HEK293T (cell line): Measurements from ENCODE around the gene SLC6A6.
"Not testable (repeated sequence)": the region's sequence is repeated elsewhere in the genome, so short reads cannot be mapped to it uniquely, and the experiment has no call there.

ENCODE experiments used
- ARNT ChIP-seq: fragments of 450-650 bp; IDR thresholded peaks from 2 replicates; pipeline ENCODE4 v1.6.1; 2017; ENCODE audit warnings: mild to moderate bottlenecking
- ELF4 ChIP-seq: fragments of 450-650 bp; IDR thresholded peaks from 2 replicates; pipeline ENCODE4 v1.6.1; 2017; ENCODE audit warnings: antibody characterized with exemption
- FOXA1 ChIP-seq: fragments of 450-650 bp; IDR thresholded peaks from 2 replicates; pipeline ENCODE4 v1.6.1; 2016; ENCODE audit warnings: mild to moderate bottlenecking
- FOXK2 ChIP-seq: fragments of 450-650 bp; IDR thresholded peaks from 2 replicates; pipeline ENCODE4 v1.6.1; 2016; ENCODE audit warnings: mild to moderate bottlenecking
- FOXM1 ChIP-seq: fragments of 450-650 bp; IDR thresholded peaks from 2 replicates; pipeline ENCODE4 v1.6.1; 2017; ENCODE audit warnings: mild to moderate bottlenecking, borderline replicate concordance
- L3MBTL2 ChIP-seq: fragments of 450-650 bp; conservative IDR thresholded peaks from 2 replicates; pipeline ENCODE4 v1.6.1; 2016; ENCODE audit warnings: mild to moderate bottlenecking
- NFRKB ChIP-seq: fragments of 450-650 bp; IDR thresholded peaks from 2 replicates; pipeline ENCODE4 v1.6.1; 2016; ENCODE audit warnings: mild to moderate bottlenecking, moderate library complexity
- PKNOX1 ChIP-seq: fragments of 450-650 bp; IDR thresholded peaks from 2 replicates; pipeline ENCODE4 v1.6.1; 2016
- SP1 ChIP-seq: fragments of 450-650 bp; IDR thresholded peaks from 2 replicates; pipeline ENCODE4 v1.6.1; 2017
- ZNF384 ChIP-seq: fragments of 450-650 bp; IDR thresholded peaks from 2 replicates; pipeline ENCODE4 v1.6.1; 2016

- not testable (repeated sequence) for TF ChIP-seq PKNOX1, FOXM1, SP1, L3MBTL2, ZNF384, ELF4, FOXA1, NFRKB, ARNT, FOXK2
These were observed 113.1 kb downstream of the SLC6A6 start for GRCh38 chr3:14515526-14515925.
